Measurements from ENCODE around the gene CFAP20DC. TPM values are rescaled to one million over a fixed set of nuclear protein-coding genes. Genes with fewer than 3 reads are reported as not detected.

The CFAP20DC gene
- total and polyA plus RNA-seq, 10 of the 15 experiments (the other 5 are each of a cell fraction or from before 2014, with no cell fraction given) = 0.53 to 11.6 (median 2.0) TPM

GRCh38 chr3:58963928-58964503, 85.8 kb downstream of the CFAP20DC start (continued):
- no peak for TF ChIP-seq EP300 (IDR thresholded peaks at IDR 0.05; ENCODE audit: borderline replicate concordance in 1 of 2, control insufficient read depth in 1 of 2, low read depth in 2 of 2, low read length in 2 of 2)

- no peak for FAIRE-seq
- Histone ChIP-seq H3K79me2 (ENCODE audit: control insufficient read depth, insufficient read depth, low read length) (no peaks in the 10 kb centered on the region), H2AFZ (ENCODE audit: control insufficient read depth, low read depth, low read length) (no peak overlapping the region), H3K4me3 (no peak overlapping the region), H3K4me1 (ENCODE audit: control insufficient read depth, insufficient read depth, low read length) (no peaks in the 10 kb centered on the region), H3K9ac (ENCODE audit: control insufficient read depth, insufficient read depth, low read length) (no peak overlapping the region), H3K27me3 (replicated peaks in 1 of 2; ENCODE audit: control insufficient read depth in 2 of 2, insufficient read depth in 2 of 2, low read length in 1 of 2) (no peaks in the 10 kb centered on the region), H3K4me2 (ENCODE audit: control insufficient read depth, insufficient read depth) (no peak overlapping the region), H3K36me3 (ENCODE audit: control insufficient read depth in 2 of 2, insufficient read depth in 2 of 2, low read length in 1 of 2) (no peaks in the 10 kb centered on the region), H4K20me1 (ENCODE audit: control insufficient read depth, insufficient read depth) (no peaks in the 10 kb centered on the region), H3K9me3 (replicated peaks; ENCODE audit: control insufficient read depth, insufficient read depth, low read length) (no peaks in the 10 kb centered on the region), H3K27ac (ENCODE audit: control insufficient read depth, insufficient read depth) (no peak overlapping the region)
- WGBS (ENCODE audit: insufficient coverage, insufficient replicate concordance, low lambda C conversion rate, missing lambda C conversion rate) = 77% methylated on average over 3 of the region's 3 CpGs
- no TSS peak for BruUV-seq (replicated peaks)
- ChIA-PET RAD21 (ENCODE audit: unreplicated experiment) (no interaction called here), CTCF (no interaction called here), POLR2A (no interaction called here), SMC1A (ENCODE audit: uncharacterized antibody, unreplicated experiment) (interaction anchor here (0.7 to 1.7 kb wide), 5 partner anchors 9 to 138 kb away, joined by 3 to 12 read pairs (median 3); no protein-coding TSS in a partner anchor)
- DNase-seq (ENCODE audit: low read depth, low spot score) = no peak
- peak; percentile 57 for ATAC-seq
- intact Hi-C loops (cut with micrococcal nuclease; ENCODE audit: unreplicated experiment) = no loop called here
- in situ Hi-C loops (cut with MboI) = no loop called here
- no peak for TF ChIP-seq SUZ12 (IDR thresholded peaks at IDR 0.05; ENCODE audit: unreplicated experiment)
- TF ChIP-seq BCL3 (IDR thresholded peaks at IDR 0.05; ENCODE audit: borderline replicate concordance, insufficient read depth, low read depth, low read length, poor library complexity, severe bottlenecking) = no peak
- no peak for TF ChIP-seq ZZZ3 (IDR thresholded peaks at IDR 0.05; ENCODE audit: control insufficient read depth, insufficient read length, low read depth)
- no peak for TF ChIP-seq MYC (IDR thresholded peaks at IDR 0.05; ENCODE audit: insufficient read depth, insufficient read length, insufficient replicate concordance, low read length, severe bottlenecking)
- no peak for TF ChIP-seq WRNIP1 (IDR thresholded peaks at IDR 0.05; ENCODE audit: borderline replicate concordance, low read depth, low read length)
- no peak for TF ChIP-seq STAT3 (IDR thresholded peaks at IDR 0.05; ENCODE audit: low read depth, low read length)
- TF ChIP-seq FOS (IDR thresholded peaks at IDR 0.05; ENCODE audit: borderline replicate concordance, extremely low read depth, insufficient read length) = no peak
- no peak for TF ChIP-seq POLR2A (IDR thresholded peaks at IDR 0.05; ENCODE audit: low read depth, low read length)
- no peak for TF ChIP-seq CUX1 (IDR thresholded peaks at IDR 0.05; ENCODE audit: insufficient replicate concordance, low read depth, low read length)
- TF ChIP-seq ZNF207 (IDR thresholded peaks at IDR 0.05; ENCODE audit: borderline replicate concordance) = no peak
- TF ChIP-seq SMC3 (IDR thresholded peaks at IDR 0.05; ENCODE audit: borderline replicate concordance, low read length) = no peak
- TF ChIP-seq ETV6 (conservative IDR thresholded peaks at IDR 0.05 in 1 of 2, IDR thresholded peaks at IDR 0.05 in 1 of 2; ENCODE audit: borderline replicate concordance in 1 of 2, low read depth in 1 of 2) = no peak
- TF ChIP-seq SPI1 (IDR thresholded peaks at IDR 0.05; ENCODE audit: borderline replicate concordance, insufficient read depth, low read depth, low read length) = no peak
- no peak for TF ChIP-seq SREBF1 (IDR thresholded peaks at IDR 0.05; ENCODE audit: low read length)
Observed at GRCh38 chr3:58962816-58963215, 87.0 kb downstream of the CFAP20DC start.
